ENCODE data around the gene MAML3. TPM values are rescaled to one million over a fixed set of nuclear protein-coding genes. Genes with fewer than 3 reads are reported as not detected.

Gene MAML3
- total RNA-seq, 1 experiment from 2014 or later: 12.1 TPM

GRCh38 chr4:140012688-140013486 is 141.1 kb downstream of the MAML3 start:
- peak; percentile 56 to 65 for TF ChIP-seq CTCF (IDR thresholded peaks at IDR 0.05; ENCODE audit: insufficient read depth in 1 of 2, low read depth in 1 of 2, low read length in 1 of 2, severe bottlenecking in 1 of 2, unreplicated experiment in 1 of 2)
- CTCF ChIA-PET: interaction anchor here (0.5 to 1.7 kb wide), 11 partner anchors 15 to 347 kb away, joined by 3 to 23 read pairs (median 4); no protein-coding TSS in a partner anchor
- Mint-ChIP-seq H3K36me3 (ENCODE audit: insufficient read depth, unreplicated experiment) (peaks cover 6% of the 10 kb centered on the region), H3K4me1 (ENCODE audit: low read depth, unreplicated experiment) (peaks cover 30% of the 10 kb centered on the region), H3K9me3 (ENCODE audit: unreplicated experiment) (no peaks in the 10 kb centered on the region), H3K27me3 (ENCODE audit: insufficient read depth, unreplicated experiment) (no peaks in the 10 kb centered on the region), H3K27ac (ENCODE audit: unreplicated experiment) (peak overlapping the region; percentile 23), H3K4me3 (ENCODE audit: unreplicated experiment) (peak overlapping the region; percentile 0)
- Histone ChIP-seq H3K4me3 (ENCODE audit: low read depth, low read length) (no peak overlapping the region), H3K36me3 (ENCODE audit: control insufficient read depth, insufficient read depth, low read length) (no peaks in the 10 kb centered on the region), H3K4me1 (peaks cover 18% of the 10 kb centered on the region), H3K27me3 (replicated peaks; ENCODE audit: control insufficient read depth, insufficient read depth, low read length) (no peaks in the 10 kb centered on the region), H3K9me3 (peaks cover 12% of the 10 kb centered on the region; the same call in 1 of the 2 replicates)
- POLR2A ChIA-PET: interaction anchor here (0.5 to 1.6 kb wide), 3 partner anchors 36 to 240 kb away, joined by 4 to 5 read pairs (median 4); no protein-coding TSS in a partner anchor
- peak; percentile 69 to 77 for DNase-seq
- intact Hi-C loops (cut with micrococcal nuclease; ENCODE audit: unreplicated experiment): loop anchor here (1.0 to 10.0 kb wide), 9 partner anchors 37 to 842 kb away; no protein-coding TSS in a partner anchor
- BruUV-seq (replicated peaks): no TSS peak

- Mint-ChIP-seq H3K36me3 (ENCODE audit: insufficient read depth, unreplicated experiment) (no peaks in the 10 kb centered on the region), H3K4me1 (ENCODE audit: low read depth, unreplicated experiment) (no peaks in the 10 kb centered on the region), H3K9me3 (ENCODE audit: unreplicated experiment) (no peaks in the 10 kb centered on the region), H3K27me3 (ENCODE audit: insufficient read depth, unreplicated experiment) (no peaks in the 10 kb centered on the region), H3K4me3 (ENCODE audit: unreplicated experiment) (no peak overlapping the region), H3K27ac (ENCODE audit: unreplicated experiment) (no peak overlapping the region)
- no peaks in the 10 kb centered on the region for H3K4me1 ChIP-seq
- ChIA-PET POLR2A (no interaction called here), CTCF (no interaction called here)
- no peaks in the 10 kb centered on the region for H3K27me3 ChIP-seq (replicated peaks; ENCODE audit: control insufficient read depth, insufficient read depth, low read length)
- no peaks in the 10 kb centered on the region for H3K9me3 ChIP-seq
- no peak for DNase-seq
- no peaks in the 10 kb centered on the region for H3K36me3 ChIP-seq (ENCODE audit: control insufficient read depth, insufficient read depth, low read length)
- TF ChIP-seq CTCF (IDR thresholded peaks at IDR 0.05; ENCODE audit: insufficient read depth in 1 of 2, low read depth in 1 of 2, low read length in 1 of 2, severe bottlenecking in 1 of 2, unreplicated experiment in 1 of 2): no peak
- no TSS peak for BruUV-seq (replicated peaks)
- intact Hi-C loops (cut with micrococcal nuclease; ENCODE audit: unreplicated experiment): no loop called here
- H3K4me3 ChIP-seq (ENCODE audit: low read depth, low read length): no peak overlapping the region
These were observed 148.3 kb downstream of the MAML3 start for GRCh38 chr4:140005699-140006098.

- no peaks in the 10 kb centered on the region for H3K27me3 Mint-ChIP-seq (ENCODE audit: insufficient read depth, unreplicated experiment)
- H3K36me3 Mint-ChIP-seq (ENCODE audit: insufficient read depth, unreplicated experiment): no peaks in the 10 kb centered on the region
- no TSS peak for BruUV-seq (replicated peaks)
- no peak for DNase-seq
- no peaks in the 10 kb centered on the region for H3K9me3 Mint-ChIP-seq (ENCODE audit: unreplicated experiment)
- ChIA-PET POLR2A (no interaction called here), CTCF (interaction anchor here (0.6 to 0.7 kb wide), 2 partner anchors 271 to 336 kb away, joined by 3 to 4 read pairs; no protein-coding TSS in a partner anchor)
- H3K9me3 ChIP-seq: no peaks in the 10 kb centered on the region
- H3K36me3 ChIP-seq (ENCODE audit: control insufficient read depth, insufficient read depth, low read length): no peaks in the 10 kb centered on the region
- H3K4me1 ChIP-seq: no peaks in the 10 kb centered on the region
- intact Hi-C loops (cut with micrococcal nuclease; ENCODE audit: unreplicated experiment): no loop called here
- H3K27ac Mint-ChIP-seq (ENCODE audit: unreplicated experiment): no peak overlapping the region
- H3K4me3 Mint-ChIP-seq (ENCODE audit: unreplicated experiment): no peak overlapping the region
- H3K4me3 ChIP-seq (ENCODE audit: low read depth, low read length): no peak overlapping the region
- H3K27me3 ChIP-seq (replicated peaks; ENCODE audit: control insufficient read depth, insufficient read depth, low read length): no peaks in the 10 kb centered on the region
- no peak for TF ChIP-seq CTCF (IDR thresholded peaks at IDR 0.05; ENCODE audit: insufficient read depth in 1 of 2, low read depth in 1 of 2, low read length in 1 of 2, severe bottlenecking in 1 of 2, unreplicated experiment in 1 of 2)
- no peaks in the 10 kb centered on the region for H3K4me1 Mint-ChIP-seq (ENCODE audit: low read depth, unreplicated experiment)
These were observed 148.9 kb downstream of the MAML3 start for GRCh38 chr4:140004922-140005627.

All from Caco-2 (cell line).